ENCODE data around the gene MGAT5. TPM values are rescaled to one million over a fixed set of nuclear protein-coding genes. Genes with fewer than 3 reads are reported as not detected.

Gene MGAT5
- total RNA-seq, 6 experiments from 2014 or later = 4.5 to 16.0 (median 10.0) TPM

GRCh38 chr2:134348760-134349159 is 94.9 kb downstream of the MGAT5 start:
- no peak for TF ChIP-seq CTCF (IDR thresholded peaks at IDR 0.05)
- TF ChIP-seq POLR2A (IDR thresholded peaks at IDR 0.05) = no peak

GRCh38 chr2:134351016-134351415 is 97.1 kb downstream of the MGAT5 start:
- WGBS (ENCODE audit: insufficient coverage, low coverage, low lambda C conversion rate, missing lambda C conversion rate) = 44% methylated on average over 3 of the region's 3 CpGs
- ATAC-seq = no peak
- H3K27ac ChIP-seq = no peak overlapping the region

More at GRCh38 chr2:134348760-134349159, 94.9 kb downstream of the MGAT5 start:
- H3K27ac ChIP-seq = no peak overlapping the region
- no peak for ATAC-seq
- H3K27me3 ChIP-seq = no peaks in the 10 kb centered on the region
- H3K4me1 ChIP-seq = no peaks in the 10 kb centered on the region
- WGBS (ENCODE audit: insufficient coverage, low coverage, low lambda C conversion rate, missing lambda C conversion rate) = 69% methylated on average over 5 of the region's 5 CpGs
- H3K36me3 ChIP-seq = no peaks in the 10 kb centered on the region
- H3K9me3 ChIP-seq = no peaks in the 10 kb centered on the region
- intact Hi-C loops (cut with DNase I) = no loop called here
- no peak overlapping the region for H3K4me3 ChIP-seq
- no peak for DNase-seq

GRCh38 chr2:134351899-134352298 is 98.0 kb downstream of the MGAT5 start:
- no peak overlapping the region for H3K4me3 ChIP-seq
- intact Hi-C loops (cut with DNase I) = no loop called here
- no peak for DNase-seq
- no peak for TF ChIP-seq POLR2A (IDR thresholded peaks at IDR 0.05)
- no peak for TF ChIP-seq CTCF (IDR thresholded peaks at IDR 0.05)
- no peaks in the 10 kb centered on the region for H3K36me3 ChIP-seq
- no peak overlapping the region for H3K27ac ChIP-seq
- no peaks in the 10 kb centered on the region for H3K27me3 ChIP-seq
- H3K4me1 ChIP-seq = no peaks in the 10 kb centered on the region
- ATAC-seq = no peak
- WGBS (ENCODE audit: insufficient coverage, low coverage, low lambda C conversion rate, missing lambda C conversion rate) = 100% methylated on average over 2 of the region's 2 CpGs
- no peaks in the 10 kb centered on the region for H3K9me3 ChIP-seq

More at GRCh38 chr2:134351016-134351415, 97.1 kb downstream of the MGAT5 start:
- H3K4me3 ChIP-seq = no peak overlapping the region
- TF ChIP-seq CTCF (IDR thresholded peaks at IDR 0.05) = no peak
- no peaks in the 10 kb centered on the region for H3K9me3 ChIP-seq
- intact Hi-C loops (cut with DNase I) = no loop called here
- no peaks in the 10 kb centered on the region for H3K27me3 ChIP-seq
- H3K4me1 ChIP-seq = no peaks in the 10 kb centered on the region
- no peak for DNase-seq
- H3K36me3 ChIP-seq = no peaks in the 10 kb centered on the region

GRCh38 chr2:134352844-134353243 is 99.0 kb downstream of the MGAT5 start:
- Histone ChIP-seq H3K27me3 (no peaks in the 10 kb centered on the region), H3K36me3 (no peaks in the 10 kb centered on the region), H3K27ac (no peak overlapping the region), H3K4me3 (no peak overlapping the region), H3K4me1 (no peaks in the 10 kb centered on the region), H3K9me3 (no peaks in the 10 kb centered on the region)
- no peak for ATAC-seq
- DNase-seq = no peak
- intact Hi-C loops (cut with DNase I) = no loop called here
- TF ChIP-seq POLR2A (IDR thresholded peaks at IDR 0.05) (no peak), CTCF (IDR thresholded peaks at IDR 0.05) (no peak)
- WGBS (ENCODE audit: insufficient coverage, low coverage, low lambda C conversion rate, missing lambda C conversion rate) = 100% methylated on average over 3 of the region's 3 CpGs

GRCh38 chr2:134354611-134355010 is 100.7 kb downstream of the MGAT5 start:
- ATAC-seq = no peak
- WGBS (ENCODE audit: insufficient coverage, low coverage, low lambda C conversion rate, missing lambda C conversion rate) = 92% methylated on average over 3 of the region's 3 CpGs

More at GRCh38 chr2:134354611-134355010, 100.7 kb downstream of the MGAT5 start:
- TF ChIP-seq POLR2A (IDR thresholded peaks at IDR 0.05) (no peak), CTCF (IDR thresholded peaks at IDR 0.05) (no peak)
- Histone ChIP-seq H3K9me3 (no peaks in the 10 kb centered on the region), H3K4me1 (no peaks in the 10 kb centered on the region), H3K36me3 (no peaks in the 10 kb centered on the region), H3K27me3 (no peaks in the 10 kb centered on the region), H3K27ac (no peak overlapping the region), H3K4me3 (no peak overlapping the region)
- no peak for DNase-seq
- intact Hi-C loops (cut with DNase I) = no loop called here
